GM21528 (cell line): ENCODE measurements around the gene SCN8A.
"Not testable (repeated sequence)": the region's sequence is repeated elsewhere in the genome, so short reads cannot be mapped to it uniquely, and the experiment has no call there.

Experiments used
- ATAC-seq: cut with Tn5 transposase; IDR thresholded peaks from one replicate; pipeline ENCODE4 v1.9.1; 2021; ENCODE audit warnings: mild to moderate bottlenecking, moderate library complexity; ENCODE audit not compliant: unreplicated experiment, low FRiP score

Gene SCN8A

GRCh38 chr12:51591016-51591901, at the start of gene SCN8A:
Gene SCN8A (plus strand): TSS chr12:51591233. CDS start chr12:51662818, 71,585 bp downstream.
- ATAC-seq = no peak

- ATAC-seq = no peak
Measured at GRCh38 chr12:51546097-51546496, 44.9 kb upstream of the SCN8A start.

GRCh38 chr12:51547606-51548005, 43.4 kb upstream of the SCN8A start:
- ATAC-seq = no peak

GRCh38 chr12:51548241-51548640, 42.8 kb upstream of the SCN8A start:
- no peak for ATAC-seq

- ATAC-seq = no peak
Measured at GRCh38 chr12:51549637-51550036, 41.4 kb upstream of the SCN8A start.

GRCh38 chr12:51568271-51569032, 22.6 kb upstream of the SCN8A start:
- not testable (repeated sequence) for ATAC-seq

GRCh38 chr12:51579321-51579850, 11.6 kb upstream of the SCN8A start:
- ATAC-seq = no peak

GRCh38 chr12:51589060-51589459, 2.0 kb upstream of the SCN8A start:
- ATAC-seq = no peak

GRCh38 chr12:51589557-51590176, 1.4 kb upstream of the SCN8A start:
- ATAC-seq = no peak

- ATAC-seq = peak; percentile 76
Measured at GRCh38 chr12:51590347-51591015, 552 bp upstream of the SCN8A start.

- no peak for ATAC-seq
Measured at GRCh38 chr12:51592034-51592705, 1.1 kb downstream of the SCN8A start.

GRCh38 chr12:51593021-51593420, 2.0 kb downstream of the SCN8A start:
- no peak for ATAC-seq

- no peak for ATAC-seq
Measured at GRCh38 chr12:51593539-51593938, 2.5 kb downstream of the SCN8A start.

GRCh38 chr12:51598156-51598555, 7.1 kb downstream of the SCN8A start:
- no peak for ATAC-seq

- no peak for ATAC-seq
Measured at GRCh38 chr12:51600721-51601120, 9.7 kb downstream of the SCN8A start.

- no peak for ATAC-seq
Measured at GRCh38 chr12:51601241-51601640, 10.2 kb downstream of the SCN8A start.

- not testable (repeated sequence) for ATAC-seq
Measured at GRCh38 chr12:51605896-51606295, 14.9 kb downstream of the SCN8A start.

- not testable (repeated sequence) for ATAC-seq
Measured at GRCh38 chr12:51607197-51607596, 16.2 kb downstream of the SCN8A start.

- ATAC-seq = no peak
Measured at GRCh38 chr12:51620448-51620847, 29.4 kb downstream of the SCN8A start.
